DOHH2 (cell line): ENCODE results near the gene RTN4IP1.
A peak's percentile ranks its signal among the peaks of the same experiment; 100 is the strongest.

Source experiments
- H3F3A ChIP-seq: fragments of 200-600 bp; sonication (generic), shearing (Covaris generic); 2 replicates; pipeline ENCODE4 v1.6.0; 2016; ENCODE audit warnings: antibody characterized with exemption, mild to moderate bottlenecking; ENCODE audit not compliant: control insufficient read depth, insufficient read depth
- H3K27ac ChIP-seq: fragments of 200-600 bp; sonication (generic); 2 replicates; pipeline ENCODE4 v1.5.1; 2014; ENCODE audit warnings: low read depth, mild to moderate bottlenecking, low read length, moderate library complexity
- H3K27me3 ChIP-seq: fragments of 200-600 bp; sonication (generic); 2 replicates; pipeline ENCODE4 v1.6.1; 2014; ENCODE audit warnings: mild to moderate bottlenecking, low read length, mixed read lengths; ENCODE audit not compliant: control insufficient read depth
- H3K36me3 ChIP-seq: fragments of 200-600 bp; sonication (generic); 2 replicates; pipeline ENCODE4 v1.6.1; 2014; ENCODE audit warnings: mild to moderate bottlenecking, low read length, moderate library complexity, mixed read lengths; ENCODE audit not compliant: control insufficient read depth
- H3K4me1 ChIP-seq: fragments of 200-600 bp; sonication (generic); 2 replicates; pipeline ENCODE4 v1.6.1; 2014; ENCODE audit warnings: mild to moderate bottlenecking, low read length, mixed read lengths; ENCODE audit not compliant: control insufficient read depth
- H3K4me2 ChIP-seq: fragments of 200-600 bp; sonication (generic); 2 replicates; pipeline ENCODE4 v1.6.0; 2014; ENCODE audit warnings: mild to moderate bottlenecking, low read length, moderate library complexity
- H3K4me3 ChIP-seq: fragments of 200-600 bp; sonication (generic); 2 replicates; pipeline ENCODE4 v1.5.1; 2014; ENCODE audit warnings: mild to moderate bottlenecking, low read length, mixed read lengths
- H3K79me2 ChIP-seq: fragments of 200-600 bp; sonication (generic); 2 replicates; pipeline ENCODE4 v1.6.1; 2014; ENCODE audit warnings: mild to moderate bottlenecking, low read length, mixed read lengths; ENCODE audit not compliant: control insufficient read depth
- H3K9me2 ChIP-seq: fragments of 200-600 bp; sonication (generic); replicated peaks from 2 replicates; pipeline ENCODE4 v1.6.1; 2014; ENCODE audit warnings: mild to moderate bottlenecking, low read length, mixed read lengths; ENCODE audit not compliant: control insufficient read depth
- H3K9me3 ChIP-seq: fragments of 200-600 bp; sonication (generic); 2 replicates; pipeline ENCODE4 v1.6.1; 2014; ENCODE audit warnings: antibody characterized with exemption, low read length, mixed read lengths; ENCODE audit not compliant: control insufficient read depth, insufficient read depth
- H4K20me1 ChIP-seq: fragments of 200-600 bp; sonication (generic); 2 replicates; pipeline ENCODE4 v1.6.0; 2014; ENCODE audit warnings: low read depth, mild to moderate bottlenecking, antibody characterized with exemption, low read length, moderate library complexity; ENCODE audit not compliant: control insufficient read depth, insufficient read depth
- EZH2phosphoT487 ChIP-seq: fragments of 200-600 bp; sonication (generic); IDR thresholded peaks from 2 replicates; pipeline ENCODE4 v1.6.1; 2017; ENCODE audit warnings: borderline replicate concordance, mild to moderate bottlenecking, antibody characterized with exemption, low read length, moderate library complexity, mixed read lengths
- TF ChIP-seq, protein P1 (sequence below): fragments of 200-600 bp; sonication (generic); IDR thresholded peaks from one replicate; pipeline ENCODE4 v1.5.1; 2014; ENCODE audit warnings: antibody characterized with exemption, mild to moderate bottlenecking, low read depth, low read length; ENCODE audit not compliant: poor library complexity, severe bottlenecking

Gene RTN4IP1

GRCh38 chr6:106528521-106528920 lies 100.8 kb downstream of the RTN4IP1 start:
- H4K20me1 ChIP-seq = no peaks in the 10 kb centered on the region
- no peaks in the 10 kb centered on the region for H3K9me2 ChIP-seq
- no peak overlapping the region for H3K4me3 ChIP-seq
- H3F3A ChIP-seq = peaks cover 8% of the 10 kb centered on the region; the same call in 1 of the 2 replicates
- peaks cover 39% of the 10 kb centered on the region for H3K4me1 ChIP-seq
- TF ChIP-seq EZH2phosphoT487 = no peak
- TF ChIP-seq, protein P1, sequence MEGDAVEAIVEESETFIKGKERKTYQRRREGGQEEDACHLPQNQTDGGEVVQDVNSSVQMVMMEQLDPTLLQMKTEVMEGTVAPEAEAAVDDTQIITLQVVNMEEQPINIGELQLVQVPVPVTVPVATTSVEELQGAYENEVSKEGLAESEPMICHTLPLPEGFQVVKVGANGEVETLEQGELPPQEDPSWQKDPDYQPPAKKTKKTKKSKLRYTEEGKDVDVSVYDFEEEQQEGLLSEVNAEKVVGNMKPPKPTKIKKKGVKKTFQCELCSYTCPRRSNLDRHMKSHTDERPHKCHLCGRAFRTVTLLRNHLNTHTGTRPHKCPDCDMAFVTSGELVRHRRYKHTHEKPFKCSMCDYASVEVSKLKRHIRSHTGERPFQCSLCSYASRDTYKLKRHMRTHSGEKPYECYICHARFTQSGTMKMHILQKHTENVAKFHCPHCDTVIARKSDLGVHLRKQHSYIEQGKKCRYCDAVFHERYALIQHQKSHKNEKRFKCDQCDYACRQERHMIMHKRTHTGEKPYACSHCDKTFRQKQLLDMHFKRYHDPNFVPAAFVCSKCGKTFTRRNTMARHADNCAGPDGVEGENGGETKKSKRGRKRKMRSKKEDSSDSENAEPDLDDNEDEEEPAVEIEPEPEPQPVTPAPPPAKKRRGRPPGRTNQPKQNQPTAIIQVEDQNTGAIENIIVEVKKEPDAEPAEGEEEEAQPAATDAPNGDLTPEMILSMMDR = no peak
- H3K27me3 ChIP-seq = no peaks in the 10 kb centered on the region
- no peak overlapping the region for H3K27ac ChIP-seq
- H3K36me3 ChIP-seq = peaks cover 88% of the 10 kb centered on the region
- H3K9me3 ChIP-seq = no peaks in the 10 kb centered on the region
- H3K79me2 ChIP-seq = peaks cover 35% of the 10 kb centered on the region
- no peak overlapping the region for H3K4me2 ChIP-seq

DNA sequence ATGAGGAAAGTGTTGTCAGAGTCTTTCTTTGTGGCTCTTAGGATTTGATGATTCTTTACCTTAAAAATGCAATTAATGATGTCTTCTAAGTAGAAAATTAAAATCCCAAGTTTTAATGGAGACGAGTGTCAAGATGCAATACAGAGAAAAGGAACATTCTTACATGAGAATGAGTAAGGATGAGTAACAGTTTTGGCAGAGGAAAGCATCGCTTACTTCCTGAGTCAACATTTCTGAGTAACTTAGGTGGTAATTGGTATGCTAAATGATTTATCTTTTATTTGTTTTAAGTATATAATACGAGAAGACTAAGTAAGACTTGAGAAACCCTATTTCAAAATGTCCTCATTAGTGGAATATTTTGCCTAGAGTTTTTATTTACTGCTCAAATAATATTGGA lies 101.3 kb downstream of the RTN4IP1 start:
- no peaks in the 10 kb centered on the region for H3K9me2 ChIP-seq
- H3K9me3 ChIP-seq = no peaks in the 10 kb centered on the region
- no peak overlapping the region for H3K27ac ChIP-seq
- H3K36me3 ChIP-seq = peaks cover 83% of the 10 kb centered on the region
- TF ChIP-seq, protein P1 = no peak
- no peak for TF ChIP-seq EZH2phosphoT487
- peaks cover 11% of the 10 kb centered on the region; the same call in 1 of the 2 replicates for H3F3A ChIP-seq
- H3K4me2 ChIP-seq = no peak overlapping the region
- no peaks in the 10 kb centered on the region for H3K27me3 ChIP-seq
- H3K4me1 ChIP-seq = peaks cover 44% of the 10 kb centered on the region
- no peak overlapping the region for H3K4me3 ChIP-seq
- H3K79me2 ChIP-seq = peaks cover 40% of the 10 kb centered on the region
- H4K20me1 ChIP-seq = no peaks in the 10 kb centered on the region

GRCh38 chr6:106527117-106527516 lies 102.2 kb downstream of the RTN4IP1 start:
- no peaks in the 10 kb centered on the region for H3K27me3 ChIP-seq
- peaks cover 18% of the 10 kb centered on the region for H3F3A ChIP-seq
- H4K20me1 ChIP-seq = no peaks in the 10 kb centered on the region
- H3K4me1 ChIP-seq = peaks cover 48% of the 10 kb centered on the region
- H3K9me3 ChIP-seq = no peaks in the 10 kb centered on the region
- peaks cover 83% of the 10 kb centered on the region for H3K36me3 ChIP-seq
- TF ChIP-seq, protein P1 = no peak
- TF ChIP-seq EZH2phosphoT487 = no peak
- no peak overlapping the region for H3K4me2 ChIP-seq
- no peak overlapping the region for H3K4me3 ChIP-seq
- peaks cover 49% of the 10 kb centered on the region for H3K79me2 ChIP-seq
- H3K27ac ChIP-seq = no peak overlapping the region
- no peaks in the 10 kb centered on the region for H3K9me2 ChIP-seq

- no peaks in the 10 kb centered on the region for H3K27me3 ChIP-seq
- H3K9me2 ChIP-seq = no peaks in the 10 kb centered on the region
- no peak overlapping the region for H3K27ac ChIP-seq
- H4K20me1 ChIP-seq = no peaks in the 10 kb centered on the region
- H3K4me3 ChIP-seq = no peak overlapping the region
- peaks cover 25% of the 10 kb centered on the region for H3F3A ChIP-seq
- peaks cover 61% of the 10 kb centered on the region for H3K79me2 ChIP-seq
- TF ChIP-seq, protein P1 = no peak
- peaks cover 82% of the 10 kb centered on the region for H3K36me3 ChIP-seq
- no peaks in the 10 kb centered on the region for H3K9me3 ChIP-seq
- H3K4me2 ChIP-seq = peak overlapping the region; percentile 95; the same call in 1 of the 2 replicates
- H3K4me1 ChIP-seq = peaks cover 53% of the 10 kb centered on the region
Measured at GRCh38 chr6:106525882-106526275, 103.4 kb downstream of the RTN4IP1 start.
